HG03521 (cell line): ENCODE measurements around the gene ASCL5.
"Not testable (repeated sequence)": the region's sequence is repeated elsewhere in the genome, so short reads cannot be mapped to it uniquely, and the experiment has no call there.

Experiments used
- ATAC-seq: cut with Tn5 transposase; IDR thresholded peaks from one replicate; pipeline ENCODE4 v1.9.1; 2021; ENCODE audit warnings: mild to moderate bottlenecking, moderate library complexity; ENCODE audit not compliant: unreplicated experiment

ASCL5 gene

GRCh38 chr1:201126832-201127754 is at the start of gene ASCL5:
ASCL5 (minus strand) TSS chr1:201127184; CDS start chr1:201115372, 11,812 bp downstream.
- no peak for ATAC-seq

DNA sequence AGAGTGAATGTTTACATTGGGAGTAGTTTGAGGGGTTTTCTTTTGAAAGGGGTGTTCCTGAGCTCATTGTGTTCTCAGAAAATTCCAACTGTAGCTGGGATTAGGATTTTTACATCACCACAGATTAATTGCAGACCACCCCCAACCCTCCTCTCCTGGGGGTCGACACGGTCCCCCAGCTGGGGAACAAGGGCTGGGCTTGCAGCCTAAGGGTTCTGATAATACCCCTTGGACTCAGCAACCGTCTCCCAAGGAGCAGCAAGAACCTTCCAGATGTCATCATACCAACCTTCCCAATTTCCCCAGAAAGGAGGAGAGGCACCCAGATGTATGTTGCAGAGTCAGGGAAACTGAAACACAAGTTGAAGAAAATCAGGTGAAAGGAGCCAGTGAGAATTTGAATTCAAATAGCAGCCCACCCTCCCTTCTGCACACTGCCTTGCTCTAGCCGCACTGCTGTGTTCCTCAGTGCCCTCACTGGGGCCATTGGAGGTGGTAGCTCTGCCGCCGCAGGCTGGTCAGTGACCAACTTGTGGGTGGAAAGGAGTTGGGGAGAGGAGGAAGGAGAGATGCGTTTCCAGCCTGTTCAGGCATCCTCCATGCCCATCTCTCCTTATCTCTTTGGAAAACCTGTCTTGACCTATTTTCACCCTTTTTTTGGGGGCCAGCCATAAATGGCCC is 49.0 kb upstream of the ASCL5 start:
- ATAC-seq = no peak

DNA sequence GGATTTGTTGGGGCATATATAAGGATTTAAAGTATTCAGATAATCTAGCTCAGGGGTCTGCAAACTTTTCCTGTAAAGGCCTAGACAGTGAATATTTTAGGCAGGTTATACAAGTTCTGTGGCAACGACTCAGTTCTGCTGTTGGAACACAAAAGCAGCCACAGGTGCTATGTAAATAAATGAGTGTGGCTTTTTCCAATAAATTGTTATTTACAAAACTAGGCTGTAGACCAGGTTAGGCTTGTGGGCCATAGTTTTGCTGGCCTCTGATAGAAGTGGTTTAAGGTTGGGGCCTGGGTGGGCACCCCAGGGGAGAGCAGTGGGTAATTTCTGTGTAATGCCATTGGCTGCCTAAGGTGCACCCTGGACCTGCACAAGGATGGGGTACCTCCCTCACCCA is 46.8 kb upstream of the ASCL5 start:
- ATAC-seq = no peak

GRCh38 chr1:201172999-201173610 is 46.1 kb upstream of the ASCL5 start:
- ATAC-seq = no peak

GRCh38 chr1:201172326-201172725 is 45.3 kb upstream of the ASCL5 start:
- no peak for ATAC-seq

- ATAC-seq = peak; percentile 27
Observed at GRCh38 chr1:201171063-201172036, 44.4 kb upstream of the ASCL5 start.

GRCh38 chr1:201170533-201171062 is 43.6 kb upstream of the ASCL5 start:
- peak; percentile 93 for ATAC-seq

DNA sequence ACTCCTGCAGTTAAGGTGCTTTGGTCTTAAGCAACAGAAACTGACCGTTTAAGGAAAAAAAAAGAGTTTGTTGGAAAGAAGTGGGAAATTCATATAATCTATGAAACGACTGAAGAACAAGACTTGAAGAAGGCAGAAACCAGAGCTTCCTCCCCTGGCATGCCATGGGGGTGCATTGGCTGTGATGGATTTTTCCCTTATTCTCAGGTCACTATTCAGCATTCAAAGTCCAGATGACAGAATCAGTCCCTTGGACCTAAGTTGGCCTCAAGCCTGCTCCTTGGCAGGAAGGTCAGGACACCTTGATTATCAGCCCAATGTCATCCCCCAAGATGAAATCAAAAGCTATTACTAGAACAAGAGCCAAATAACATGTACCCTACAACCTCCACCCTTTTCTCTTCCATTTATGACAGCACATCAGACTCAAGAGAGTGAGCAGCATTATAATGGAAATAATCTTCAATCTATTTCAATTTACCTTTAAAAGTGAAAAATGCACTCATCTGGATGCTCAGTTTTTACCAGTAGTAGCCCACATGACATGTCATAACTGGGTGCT is 43.1 kb upstream of the ASCL5 start:
- ATAC-seq = no peak

- no peak for ATAC-seq
Observed at GRCh38 chr1:201169203-201169602, 42.2 kb upstream of the ASCL5 start.

DNA sequence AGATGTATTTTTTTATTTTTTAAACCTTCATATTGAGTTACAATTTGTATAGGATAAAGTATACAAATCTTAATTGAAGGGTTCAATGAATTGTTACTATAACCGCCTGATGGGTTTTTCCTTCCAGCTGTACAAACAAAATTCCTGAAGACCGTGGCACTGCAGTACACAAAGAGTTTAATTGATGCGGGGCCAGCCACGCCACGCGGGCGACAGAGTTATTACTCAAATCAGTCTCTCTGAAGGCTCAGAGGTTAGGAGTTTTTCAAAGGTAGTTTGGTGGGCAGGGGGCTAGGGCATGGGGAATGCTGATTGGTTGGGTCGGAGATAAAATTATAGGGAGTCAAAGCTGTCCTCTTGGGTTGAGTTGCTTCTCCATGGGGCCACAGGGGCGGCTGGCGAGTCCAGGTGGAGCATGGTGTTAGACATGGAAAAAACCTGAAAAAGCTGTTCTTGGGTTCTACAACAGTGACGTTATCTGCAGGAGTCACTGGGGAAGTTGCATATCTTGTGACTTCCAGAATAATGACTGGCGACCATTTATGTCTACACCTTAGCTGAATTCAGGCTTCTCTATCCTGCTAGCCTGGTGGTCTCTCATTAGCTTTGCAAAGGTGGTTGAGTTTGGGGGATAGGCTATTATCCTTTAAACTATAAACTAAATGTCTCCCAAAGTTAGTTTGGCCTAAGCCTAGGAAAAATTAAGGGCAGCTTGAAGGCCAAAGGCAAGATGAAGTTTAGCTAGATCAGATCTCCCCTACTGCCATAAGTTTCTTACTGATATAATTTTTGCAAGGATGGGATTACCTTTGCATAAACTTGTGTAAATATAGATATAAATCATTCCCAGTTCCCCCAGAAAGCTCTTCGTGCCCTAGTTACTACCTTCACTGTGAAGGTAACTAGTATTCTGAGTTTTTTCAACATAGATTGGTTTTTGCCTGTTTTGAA is 40.3 kb upstream of the ASCL5 start:
- ATAC-seq = no peak

GRCh38 chr1:201164645-201165044 is 37.7 kb upstream of the ASCL5 start:
- ATAC-seq = no peak

GRCh38 chr1:201163707-201164106 is 36.7 kb upstream of the ASCL5 start:
- no peak for ATAC-seq

- not testable (repeated sequence) for ATAC-seq
Observed at GRCh38 chr1:201163036-201163435, 36.1 kb upstream of the ASCL5 start.

- no peak for ATAC-seq
Observed at GRCh38 chr1:201157949-201158348, 31.0 kb upstream of the ASCL5 start.

DNA sequence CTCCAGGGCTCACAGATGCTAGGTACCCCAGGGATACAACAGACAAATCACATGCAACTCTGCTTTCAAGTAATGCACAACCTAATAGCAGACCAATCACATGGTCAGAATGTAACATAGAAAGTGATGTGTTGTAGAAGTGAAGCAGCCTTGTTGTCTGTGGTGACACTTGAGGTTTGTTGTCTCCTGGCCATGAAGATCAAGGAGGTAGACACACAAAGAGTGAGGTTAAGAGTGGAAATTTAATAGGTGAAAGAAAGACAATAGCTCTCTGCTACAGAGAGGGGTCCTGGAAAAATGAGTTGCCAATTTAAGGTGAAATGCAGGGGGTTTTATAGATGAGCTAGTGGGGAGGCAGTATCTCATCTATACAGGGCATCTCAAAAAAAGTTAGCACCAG is 29.8 kb upstream of the ASCL5 start:
- ATAC-seq = no peak

DNA sequence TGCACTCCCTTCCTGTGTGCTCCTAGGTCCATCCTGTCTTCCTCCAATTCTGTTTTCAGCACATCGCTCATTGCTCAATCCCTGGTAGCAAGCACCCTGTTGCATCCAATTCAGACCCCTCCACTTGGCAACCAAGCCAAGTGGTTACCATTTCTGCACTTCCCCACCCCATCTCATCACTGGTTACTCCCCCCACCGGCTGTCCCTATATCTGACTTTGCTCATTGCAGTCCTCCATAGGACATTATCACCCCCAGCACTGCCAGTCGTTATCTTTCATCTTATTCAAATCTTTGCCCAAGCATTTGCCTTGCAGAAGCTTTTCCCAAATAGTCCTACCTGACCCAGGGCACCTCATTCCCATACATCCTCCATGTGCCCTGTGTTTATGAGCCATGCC is 29.4 kb upstream of the ASCL5 start:
- ATAC-seq = no peak

- no peak for ATAC-seq
Observed at GRCh38 chr1:201155354-201155753, 28.4 kb upstream of the ASCL5 start.

- peak; percentile 99 for ATAC-seq
Observed at GRCh38 chr1:201154389-201155165, 27.6 kb upstream of the ASCL5 start, which contains the start of gene TMEM9. TMEM9 (minus strand) TSS chr1:201154474; CDS start chr1:201153923, 551 bp downstream.
